Glomerular visceral epithelial cell (primary cell): Measurements from ENCODE around the gene GLB1L3.

Experiments
- DNase-seq: peaks from one replicate; pipeline ENCODE4 v3.0.0-alpha.2; 2016; ENCODE audit errors: extremely low spot score

Gene GLB1L3

GRCh38 chr11:134363161-134363560 is 87.0 kb downstream of the GLB1L3 start:
- no peak for DNase-seq

GRCh38 chr11:134363592-134363991 is 87.4 kb downstream of the GLB1L3 start:
- no peak for DNase-seq

GRCh38 chr11:134364261-134364660 is 88.1 kb downstream of the GLB1L3 start:
- DNase-seq = no peak

- no peak for DNase-seq
Observed at GRCh38 chr11:134365011-134365925, 89.1 kb downstream of the GLB1L3 start.

GRCh38 chr11:134366254-134366653 is 90.1 kb downstream of the GLB1L3 start:
- no peak for DNase-seq

- no peak for DNase-seq
Observed at GRCh38 chr11:134367781-134368180, 91.6 kb downstream of the GLB1L3 start.
